ENCODE data around the gene YPEL3.

The YPEL3 gene

GRCh38 chr16:30053376-30054015 is 42.5 kb downstream of the YPEL3 start:
- no peak overlapping the region for H2BK5ac ChIP-seq (ENCODE audit: low read depth, low read length, poor library complexity, severe bottlenecking)
- peak overlapping the region; percentile 84 for H2AFZ ChIP-seq (ENCODE audit: low read depth, low read length)
- no peak overlapping the region for H3K27ac ChIP-seq (ENCODE audit: low read length, poor library complexity, severe bottlenecking)
- peak overlapping the region in 1 of 2 experiments; percentile 67 for H2BK12ac ChIP-seq (ENCODE audit: low read length in 2 of 2)
- peak; percentile 62 for DNase-seq
- 4% methylated on average over 17 of the region's 19 CpGs for WGBS
- peak overlapping the region; percentile 39 for H2BK15ac ChIP-seq (ENCODE audit: low read depth, poor library complexity, severe bottlenecking)
- no peak overlapping the region for H4K91ac ChIP-seq (ENCODE audit: low read length)
- H3K36me3 ChIP-seq (ENCODE audit: control insufficient read depth in 1 of 2, insufficient read depth in 2 of 2, low read depth in 1 of 2, low read length in 2 of 2), result peaks cover 5 to 9% of the 10 kb centered on the region in 2 experiments
- peak overlapping the region; percentile 16 to 93 for H3K18ac ChIP-seq (ENCODE audit: low read depth in 1 of 2, low read length in 2 of 2)
- no peaks in the 10 kb centered on the region for H3K27me3 ChIP-seq (ENCODE audit: control insufficient read depth in 1 of 2, insufficient read depth in 1 of 2, low read length in 2 of 2)
- peaks cover 10% of the 10 kb centered on the region for H3K4me1 ChIP-seq (ENCODE audit: control insufficient read depth, insufficient read depth, low read depth, low read length)
- H4K8ac ChIP-seq (ENCODE audit: low read length), result no peak overlapping the region
- H3K4me2 ChIP-seq (ENCODE audit: low read length, poor library complexity, severe bottlenecking), result peak overlapping the region; percentile 89
- peak overlapping the region in 1 of 2 experiments; percentile 79 for H3K14ac ChIP-seq (ENCODE audit: low read length in 2 of 2)
- peak overlapping the region; percentile 91 for H3K9ac ChIP-seq (ENCODE audit: low read length)
- no peak overlapping the region for H2AK5ac ChIP-seq (ENCODE audit: low read length, severe bottlenecking)
- H2BK120ac ChIP-seq (ENCODE audit: low read depth, low read length), result peak overlapping the region; percentile 9
- H3K23ac ChIP-seq (ENCODE audit: low read length in 2 of 2), result peak overlapping the region in 1 of 2 experiments; percentile 68
- peak overlapping the region in 1 of 2 experiments; percentile 89 for H3K4ac ChIP-seq (ENCODE audit: low read depth in 1 of 2, low read length in 2 of 2)
- H3K9me3 ChIP-seq (ENCODE audit: control insufficient read depth, low read length), result no peaks in the 10 kb centered on the region
- peak overlapping the region; percentile 79 to 93 for H3K4me3 ChIP-seq (ENCODE audit: insufficient read depth in 1 of 2, low read depth in 1 of 2, low read length in 2 of 2)
- H3K79me1 ChIP-seq (replicated peaks; ENCODE audit: low read length, poor library complexity, severe bottlenecking), result peaks cover 12% of the 10 kb centered on the region

GRCh38 chr16:30052671-30053372 is 43.2 kb downstream of the YPEL3 start:
- no peaks in the 10 kb centered on the region for H3K9me3 ChIP-seq (ENCODE audit: control insufficient read depth, low read length)
- H3K27ac ChIP-seq (ENCODE audit: low read length, poor library complexity, severe bottlenecking), result no peak overlapping the region
- peaks cover 10% of the 10 kb centered on the region for H3K4me1 ChIP-seq (ENCODE audit: control insufficient read depth, insufficient read depth, low read depth, low read length)
- H2AK5ac ChIP-seq (ENCODE audit: low read length, severe bottlenecking), result no peak overlapping the region
- peak overlapping the region in 1 of 2 experiments; percentile 67 for H2BK12ac ChIP-seq (ENCODE audit: low read length in 2 of 2)
- H3K23ac ChIP-seq (ENCODE audit: low read length in 2 of 2), result peak overlapping the region in 1 of 2 experiments; percentile 68
- H4K8ac ChIP-seq (ENCODE audit: low read length), result peak overlapping the region; percentile 85
- 2% methylated on average over 51 of the region's 58 CpGs for WGBS
- H3K18ac ChIP-seq (ENCODE audit: low read depth in 1 of 2, low read length in 2 of 2), result peak overlapping the region; percentile 69 to 93
- peak overlapping the region; percentile 67 for H2BK120ac ChIP-seq (ENCODE audit: low read depth, low read length)
- peak overlapping the region; percentile 89 for H3K4me2 ChIP-seq (ENCODE audit: low read length, poor library complexity, severe bottlenecking)
- H3K14ac ChIP-seq (ENCODE audit: low read length in 2 of 2), result peak overlapping the region in 1 of 2 experiments; percentile 79
- H2BK5ac ChIP-seq (ENCODE audit: low read depth, low read length, poor library complexity, severe bottlenecking), result no peak overlapping the region
- DNase-seq, result peak; percentile 92
- H2AFZ ChIP-seq (ENCODE audit: low read depth, low read length), result peak overlapping the region; percentile 90
- no peaks in the 10 kb centered on the region for H3K27me3 ChIP-seq (ENCODE audit: control insufficient read depth in 1 of 2, insufficient read depth in 1 of 2, low read length in 2 of 2)
- H4K91ac ChIP-seq (ENCODE audit: low read length), result peak overlapping the region; percentile 64
- H3K9ac ChIP-seq (ENCODE audit: low read length), result peak overlapping the region; percentile 91
- peaks cover 5 to 9% of the 10 kb centered on the region in 2 experiments for H3K36me3 ChIP-seq (ENCODE audit: control insufficient read depth in 1 of 2, insufficient read depth in 2 of 2, low read depth in 1 of 2, low read length in 2 of 2)
- peak overlapping the region; percentile 79 to 93 for H3K4me3 ChIP-seq (ENCODE audit: insufficient read depth in 1 of 2, low read depth in 1 of 2, low read length in 2 of 2)
- peak overlapping the region in 1 of 2 experiments; percentile 89 for H3K4ac ChIP-seq (ENCODE audit: low read depth in 1 of 2, low read length in 2 of 2)
- peaks cover 12% of the 10 kb centered on the region for H3K79me1 ChIP-seq (replicated peaks; ENCODE audit: low read length, poor library complexity, severe bottlenecking)
- H2BK15ac ChIP-seq (ENCODE audit: low read depth, poor library complexity, severe bottlenecking), result peak overlapping the region; percentile 39

GRCh38 chr16:30051518-30051917 is 44.5 kb downstream of the YPEL3 start:
- no peak overlapping the region for H3K14ac ChIP-seq (ENCODE audit: low read length in 2 of 2)
- no peak overlapping the region for H3K4me3 ChIP-seq (ENCODE audit: insufficient read depth in 1 of 2, low read depth in 1 of 2, low read length in 2 of 2)
- H2BK15ac ChIP-seq (ENCODE audit: low read depth, poor library complexity, severe bottlenecking), result no peak overlapping the region
- H2BK12ac ChIP-seq (ENCODE audit: low read length in 2 of 2), result peak overlapping the region in 1 of 2 experiments; percentile 75
- H2BK120ac ChIP-seq (ENCODE audit: low read depth, low read length), result no peak overlapping the region
- peak overlapping the region in 1 of 2 experiments; percentile 71 for H3K18ac ChIP-seq (ENCODE audit: low read depth in 1 of 2, low read length in 2 of 2)
- peak overlapping the region; percentile 1 for H4K91ac ChIP-seq (ENCODE audit: low read length)
- H3K36me3 ChIP-seq (ENCODE audit: control insufficient read depth in 1 of 2, insufficient read depth in 2 of 2, low read depth in 1 of 2, low read length in 2 of 2), result peaks cover 4% of the 10 kb centered on the region in 2 experiments
- H3K4ac ChIP-seq (ENCODE audit: low read depth in 1 of 2, low read length in 2 of 2), result no peak overlapping the region
- H2AK5ac ChIP-seq (ENCODE audit: low read length, severe bottlenecking), result no peak overlapping the region
- peaks cover 10% of the 10 kb centered on the region for H3K4me1 ChIP-seq (ENCODE audit: control insufficient read depth, insufficient read depth, low read depth, low read length)
- peaks cover 12% of the 10 kb centered on the region for H3K79me1 ChIP-seq (replicated peaks; ENCODE audit: low read length, poor library complexity, severe bottlenecking)
- no peak overlapping the region for H3K23ac ChIP-seq (ENCODE audit: low read length in 2 of 2)
- H3K9ac ChIP-seq (ENCODE audit: low read length), result no peak overlapping the region
- no peak overlapping the region for H3K4me2 ChIP-seq (ENCODE audit: low read length, poor library complexity, severe bottlenecking)
- no peaks in the 10 kb centered on the region for H3K27me3 ChIP-seq (ENCODE audit: control insufficient read depth in 1 of 2, insufficient read depth in 1 of 2, low read length in 2 of 2)
- H4K8ac ChIP-seq (ENCODE audit: low read length), result no peak overlapping the region
- no peaks in the 10 kb centered on the region for H3K9me3 ChIP-seq (ENCODE audit: control insufficient read depth, low read length)
- peak; percentile 86 for DNase-seq
- H2AFZ ChIP-seq (ENCODE audit: low read depth, low read length), result peak overlapping the region; percentile 48
- WGBS, result 19% methylated on average over 3 of the region's 3 CpGs
- no peak overlapping the region for H2BK5ac ChIP-seq (ENCODE audit: low read depth, low read length, poor library complexity, severe bottlenecking)
- H3K27ac ChIP-seq (ENCODE audit: low read length, poor library complexity, severe bottlenecking), result no peak overlapping the region

GRCh38 chr16:30049871-30050270 is 46.1 kb downstream of the YPEL3 start:
- peaks cover 4 to 5% of the 10 kb centered on the region in 2 experiments for H3K27me3 ChIP-seq (ENCODE audit: control insufficient read depth in 1 of 2, insufficient read depth in 1 of 2, low read length in 2 of 2)
- H3K36me3 ChIP-seq (ENCODE audit: control insufficient read depth in 1 of 2, insufficient read depth in 2 of 2, low read depth in 1 of 2, low read length in 2 of 2), result no peaks in the 10 kb centered on the region
- peaks cover 7% of the 10 kb centered on the region for H3K79me1 ChIP-seq (replicated peaks; ENCODE audit: low read length, poor library complexity, severe bottlenecking)
- DNase-seq, result no peak
- H3K18ac ChIP-seq (ENCODE audit: low read depth in 1 of 2, low read length in 2 of 2), result no peak overlapping the region
- H3K9me3 ChIP-seq (ENCODE audit: control insufficient read depth, low read length), result no peaks in the 10 kb centered on the region
- H3K9ac ChIP-seq (ENCODE audit: low read length), result no peak overlapping the region
- no peak overlapping the region for H3K27ac ChIP-seq (ENCODE audit: low read length, poor library complexity, severe bottlenecking)
- H2AFZ ChIP-seq (ENCODE audit: low read depth, low read length), result no peak overlapping the region
- no peak overlapping the region for H3K4me3 ChIP-seq (ENCODE audit: insufficient read depth in 1 of 2, low read depth in 1 of 2, low read length in 2 of 2)
- H4K91ac ChIP-seq (ENCODE audit: low read length), result no peak overlapping the region
- H2AK5ac ChIP-seq (ENCODE audit: low read length, severe bottlenecking), result no peak overlapping the region
- no peak overlapping the region for H2BK5ac ChIP-seq (ENCODE audit: low read depth, low read length, poor library complexity, severe bottlenecking)
- WGBS, result 95% methylated on average over 8 of the region's 8 CpGs
- no peak overlapping the region for H2BK120ac ChIP-seq (ENCODE audit: low read depth, low read length)
- H3K4ac ChIP-seq (ENCODE audit: low read depth in 1 of 2, low read length in 2 of 2), result no peak overlapping the region
- H4K8ac ChIP-seq (ENCODE audit: low read length), result no peak overlapping the region
- H3K4me1 ChIP-seq (ENCODE audit: control insufficient read depth, insufficient read depth, low read depth, low read length), result peaks cover 7% of the 10 kb centered on the region
- H3K23ac ChIP-seq (ENCODE audit: low read length in 2 of 2), result peak overlapping the region in 1 of 2 experiments; percentile 5
- peak overlapping the region; percentile 12 for H2BK15ac ChIP-seq (ENCODE audit: low read depth, poor library complexity, severe bottlenecking)
- no peak overlapping the region for H2BK12ac ChIP-seq (ENCODE audit: low read length in 2 of 2)
- H3K14ac ChIP-seq (ENCODE audit: low read length in 2 of 2), result no peak overlapping the region
- H3K4me2 ChIP-seq (ENCODE audit: low read length, poor library complexity, severe bottlenecking), result no peak overlapping the region
